GM19240 (cell line): Measurements from ENCODE around the gene HAP1.
"Not testable (repeated sequence)": the region's sequence is repeated elsewhere in the genome, so short reads cannot be mapped to it uniquely, and the experiment has no call there.

ENCODE experiments used
- DNase-seq: peaks from one replicate; pipeline ENCODE4 v3.0.0; 2011; ENCODE audit warnings: low spot score; ENCODE audit not compliant: insufficient read length

The HAP1 gene

GRCh38 chr17:41734139-41734948 is at the start of gene HAP1:
Gene HAP1 (minus strand): TSS chr17:41734643. CDS start chr17:41734634, 9 bp downstream.
- no peak for DNase-seq

GRCh38 chr17:41782142-41782541 is 47.7 kb upstream of the HAP1 start:
- no peak for DNase-seq

- DNase-seq, result no peak
Measured at GRCh38 chr17:41781404-41782110, 47.1 kb upstream of the HAP1 start.

GRCh38 chr17:41779954-41780353 is 45.5 kb upstream of the HAP1 start:
- no peak for DNase-seq

- no peak for DNase-seq
Measured at GRCh38 chr17:41777574-41778188, 43.2 kb upstream of the HAP1 start.

GRCh38 chr17:41777157-41777573 is 42.7 kb upstream of the HAP1 start:
- DNase-seq, result no peak

GRCh38 chr17:41776262-41776900 is 41.9 kb upstream of the HAP1 start:
- not testable (repeated sequence) for DNase-seq

- no peak for DNase-seq
Measured at GRCh38 chr17:41775394-41776226, 41.2 kb upstream of the HAP1 start.

GRCh38 chr17:41773731-41774193 is 39.3 kb upstream of the HAP1 start:
- no peak for DNase-seq

GRCh38 chr17:41773190-41773588 is 38.7 kb upstream of the HAP1 start:
- no peak for DNase-seq

- DNase-seq, result no peak
Measured at GRCh38 chr17:41772586-41773189, 38.2 kb upstream of the HAP1 start.

- no peak for DNase-seq
Measured at GRCh38 chr17:41772218-41772585, 37.8 kb upstream of the HAP1 start.

GRCh38 chr17:41771389-41772206 is 37.2 kb upstream of the HAP1 start:
- DNase-seq, result no peak

GRCh38 chr17:41769985-41770384 is 35.5 kb upstream of the HAP1 start:
- no peak for DNase-seq

- DNase-seq, result no peak
Measured at GRCh38 chr17:41769346-41769862, 35.0 kb upstream of the HAP1 start.

GRCh38 chr17:41768682-41769288 is 34.3 kb upstream of the HAP1 start:
- DNase-seq, result no peak

- DNase-seq, result no peak
Measured at GRCh38 chr17:41767324-41768042, 33.0 kb upstream of the HAP1 start.

- no peak for DNase-seq
Measured at GRCh38 chr17:41766135-41766534, 31.7 kb upstream of the HAP1 start.
